ENCODE data around the gene TTC31.

TTC31 gene

GRCh38 chr2:74503506-74504475, 20.9 kb downstream of the TTC31 start:
- DNase-seq (ENCODE audit: low read depth in 2 of 3, low spot score in 1 of 3), result no peak

GRCh38 chr2:74504591-74504990, 21.7 kb downstream of the TTC31 start:
- no peak for DNase-seq (ENCODE audit: low read depth in 2 of 3, low spot score in 1 of 3)

- DNase-seq (ENCODE audit: low read depth in 2 of 3, low spot score in 1 of 3), result no peak
These were observed 22.8 kb downstream of the TTC31 start for GRCh38 chr2:74505448-74506246.

DNA sequence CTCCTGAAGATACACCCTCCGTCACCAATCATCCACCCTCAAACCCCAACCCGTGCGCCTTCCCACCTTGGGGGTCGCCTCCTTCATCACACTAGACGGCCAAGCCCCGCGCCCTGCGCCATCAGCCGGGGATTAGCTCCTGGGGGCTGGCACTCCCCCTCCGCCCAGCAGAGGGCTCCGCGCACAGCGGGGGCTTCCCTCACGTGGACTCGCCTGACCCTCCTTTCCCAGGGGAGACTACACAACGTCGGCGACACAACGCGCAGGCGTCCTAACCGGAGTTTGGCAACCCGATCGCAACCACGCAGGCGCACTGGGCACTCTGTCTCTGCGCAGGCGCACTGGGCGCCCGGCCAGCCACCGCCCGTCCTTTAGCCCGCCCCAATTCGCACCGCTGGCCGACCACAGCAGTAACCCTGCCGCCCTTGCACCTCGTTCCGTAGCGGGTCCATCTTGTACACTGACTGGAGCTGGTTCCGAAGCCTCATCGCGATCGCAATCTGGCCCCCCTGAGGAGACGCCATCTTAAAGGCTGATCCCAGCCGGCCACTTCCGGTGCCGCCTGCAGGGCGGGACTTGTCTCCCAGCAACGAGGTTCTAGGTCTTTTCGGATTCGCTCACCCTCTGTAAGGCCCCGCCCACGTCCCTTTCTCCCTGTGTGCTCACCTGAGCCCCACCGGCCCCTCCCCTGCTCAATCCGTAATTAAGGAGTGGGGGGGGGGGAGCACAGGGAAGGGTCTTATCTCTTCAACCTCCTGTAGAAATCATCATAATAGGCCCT, 24.5 kb downstream of the TTC31 start, which contains the start of gene PCGF1:
PCGF1 (minus strand) TSS at position 551 of the 781 bp plus-strand sequence; CDS start at position 524, 27 bp downstream.
- peak; percentile 95 to 99 (median 99) for DNase-seq (ENCODE audit: low read depth in 2 of 3, low spot score in 1 of 3)

- no peak for DNase-seq (ENCODE audit: low read depth in 2 of 3, low spot score in 1 of 3)
These were observed 25.1 kb downstream of the TTC31 start for GRCh38 chr2:74507926-74508520.

GRCh38 chr2:74510272-74510671, 27.4 kb downstream of the TTC31 start:
- no peak for DNase-seq (ENCODE audit: low read depth in 2 of 3, low spot score in 1 of 3)

DNA sequence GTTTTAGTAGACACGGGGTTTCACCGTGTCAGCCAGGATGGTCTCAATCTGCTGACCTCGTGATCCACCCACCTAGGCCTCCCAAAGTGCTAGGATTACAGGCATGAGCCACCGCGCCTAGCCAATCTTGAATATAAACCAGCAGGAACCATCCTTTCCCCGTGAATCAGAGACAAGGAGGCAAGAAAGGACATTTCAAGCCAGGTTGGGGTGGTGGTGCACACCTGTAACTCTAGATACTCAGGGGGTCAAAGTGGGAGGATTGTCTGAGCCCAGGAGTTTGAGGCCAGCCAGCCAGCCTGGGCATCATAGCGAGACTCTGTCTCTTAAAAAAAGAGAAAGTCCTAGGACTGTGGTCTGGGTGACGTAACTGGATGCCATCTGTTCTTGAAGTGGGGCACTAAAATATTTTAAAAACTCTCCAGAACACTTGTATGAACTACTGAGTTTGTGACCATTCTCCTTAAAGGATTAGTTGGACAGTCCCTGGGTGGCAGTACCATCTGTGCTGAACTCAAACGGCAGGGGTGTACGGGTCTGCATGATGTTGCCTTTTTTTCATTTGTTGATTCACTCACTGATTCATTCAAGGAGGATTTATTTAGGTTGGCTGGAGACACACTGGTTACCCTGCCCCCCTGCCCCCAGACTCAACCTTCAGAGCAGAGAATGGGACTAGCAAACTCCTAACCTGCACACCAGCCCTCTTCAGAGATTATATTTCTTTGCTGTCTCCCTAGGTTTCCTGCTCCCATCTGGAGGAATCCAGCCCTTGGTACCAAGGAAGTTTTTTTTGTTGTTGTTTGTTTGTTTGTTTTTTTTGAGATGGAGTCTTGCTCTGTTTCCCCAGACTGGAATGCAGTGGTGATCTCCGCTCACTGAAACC, 28.5 kb downstream of the TTC31 start:
- no peak for DNase-seq (ENCODE audit: low read depth in 2 of 3, low spot score in 1 of 3)

- DNase-seq (ENCODE audit: low read depth in 2 of 3, low spot score in 1 of 3), result no peak
These were observed 30.1 kb downstream of the TTC31 start for GRCh38 chr2:74512744-74513604.

- DNase-seq (ENCODE audit: low read depth in 2 of 3, low spot score in 1 of 3), result no peak
These were observed 30.9 kb downstream of the TTC31 start for GRCh38 chr2:74513605-74514367.

DNA sequence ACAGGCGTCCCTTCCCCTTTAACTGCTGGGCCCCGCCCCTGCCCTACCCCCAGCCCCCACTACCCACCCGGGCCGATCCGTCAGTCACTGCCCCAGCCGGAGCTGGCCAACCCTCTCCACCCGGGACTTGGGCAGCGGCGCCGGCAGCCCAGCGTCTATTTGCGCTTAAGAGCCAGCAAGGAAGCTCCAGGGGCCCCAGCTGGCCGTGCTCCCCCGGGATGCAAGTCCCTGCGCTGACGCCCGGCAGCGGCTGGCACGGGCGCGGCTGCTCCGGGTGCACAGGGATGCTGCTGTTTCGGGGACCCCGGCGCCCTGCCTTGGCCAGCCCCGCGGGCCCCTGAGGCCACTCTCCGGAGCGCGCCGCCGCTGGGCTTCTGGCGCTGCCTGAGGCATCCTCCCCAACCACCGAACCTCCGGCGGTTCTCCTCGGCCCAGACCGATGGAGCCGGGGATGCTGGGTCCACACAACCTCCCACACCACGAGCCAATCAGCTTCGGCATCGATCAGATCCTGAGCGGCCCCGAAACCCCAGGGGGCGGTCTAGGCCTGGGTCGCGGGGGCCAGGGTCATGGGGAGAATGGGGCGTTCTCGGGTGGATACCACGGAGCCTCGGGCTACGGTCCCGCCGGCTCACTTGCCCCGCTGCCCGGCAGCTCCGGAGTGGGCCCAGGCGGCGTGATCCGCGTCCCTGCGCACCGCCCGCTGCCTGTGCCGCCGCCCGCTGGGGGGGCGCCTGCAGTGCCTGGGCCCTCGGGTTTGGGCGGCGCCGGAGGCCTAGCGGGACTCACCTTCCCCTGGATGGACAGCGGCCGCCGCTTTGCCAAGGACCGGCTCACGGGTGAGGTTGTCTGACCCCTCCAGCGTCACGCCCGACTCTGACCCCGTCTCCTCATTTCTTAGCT, 31.7 kb downstream of the TTC31 start, which contains the start of gene TLX2:
TLX2 (plus strand) TSS at position 83 of the 903 bp plus-strand sequence; CDS start at position 440, 357 bp downstream.
- DNase-seq (ENCODE audit: low read depth in 2 of 3, low spot score in 1 of 3), result no peak

DNA sequence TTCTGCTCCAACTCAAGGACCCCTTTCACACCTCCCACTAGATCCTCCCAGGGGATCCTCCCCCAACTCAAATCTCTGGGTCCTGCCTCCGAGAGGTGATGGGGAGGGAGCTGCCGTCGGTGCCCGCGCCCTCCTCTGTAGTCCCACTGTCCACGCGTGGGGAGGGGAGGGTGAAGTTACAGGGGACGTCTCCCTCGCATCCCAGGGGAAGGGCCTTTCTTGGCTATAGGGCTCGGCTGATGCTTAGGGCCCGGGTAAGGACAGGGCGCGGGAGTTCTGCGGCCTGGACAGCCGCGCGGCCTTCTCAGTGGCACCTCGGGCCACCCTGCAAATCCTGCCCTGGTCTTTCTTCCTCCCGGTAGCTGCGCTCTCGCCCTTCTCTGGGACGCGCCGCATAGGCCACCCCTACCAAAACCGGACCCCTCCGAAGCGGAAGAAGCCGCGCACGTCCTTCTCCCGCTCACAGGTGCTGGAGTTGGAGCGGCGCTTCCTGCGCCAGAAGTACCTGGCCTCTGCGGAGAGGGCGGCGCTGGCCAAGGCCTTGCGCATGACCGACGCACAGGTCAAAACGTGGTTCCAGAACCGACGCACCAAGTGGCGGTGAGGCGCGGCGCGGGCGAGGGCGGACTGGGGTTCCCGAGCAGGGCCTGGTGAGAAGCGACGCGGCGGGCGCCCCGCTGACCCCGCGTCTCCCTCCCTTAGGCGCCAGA, 32.5 kb downstream of the TTC31 start:
- DNase-seq (ENCODE audit: low read depth in 2 of 3, low spot score in 1 of 3), result no peak

- DNase-seq (ENCODE audit: low read depth in 2 of 3, low spot score in 1 of 3), result peak; percentile 68 to 70 (median 69)
These were observed 33.2 kb downstream of the TTC31 start for GRCh38 chr2:74515981-74516633.

- DNase-seq (ENCODE audit: low read depth in 2 of 3, low spot score in 1 of 3), result no peak
These were observed 33.8 kb downstream of the TTC31 start for GRCh38 chr2:74516650-74517049.

DNA sequence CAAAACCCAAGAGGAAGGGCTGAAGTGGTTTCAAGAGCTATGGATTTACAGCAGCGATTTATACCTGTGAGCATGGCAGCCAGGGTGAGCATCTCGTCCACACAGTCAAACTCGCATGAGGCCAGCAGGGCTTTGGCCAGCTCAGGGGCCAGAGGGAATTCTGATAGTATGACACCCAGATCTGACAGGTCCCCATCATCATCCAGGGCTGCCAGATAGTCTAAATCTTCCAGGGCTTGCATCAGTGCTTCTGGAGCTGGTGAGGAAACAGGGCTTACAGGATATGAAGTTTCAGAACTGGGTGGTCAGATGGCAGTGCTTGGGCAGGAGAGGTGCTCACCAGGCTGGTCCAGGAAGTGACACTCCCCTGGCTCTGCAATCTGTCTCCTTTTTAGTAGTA, 39.6 kb downstream of the TTC31 start:
- DNase-seq (ENCODE audit: low read depth in 2 of 3, low spot score in 1 of 3), result no peak

GRCh38 chr2:74524005-74524404, 41.1 kb downstream of the TTC31 start:
- no peak for DNase-seq (ENCODE audit: low read depth in 2 of 3, low spot score in 1 of 3)

All from stimulated activated CD4-positive, alpha-beta T cell treated with anti-CD3 and anti-CD28 coated beads, Interleukin-12 subunit alpha, Interleukin-12 subunit beta, amount 100 ng/mL, for 48 hours (primary cell).